ENCODE data around the gene DOCK2. TPM values are rescaled to one million over a fixed set of nuclear protein-coding genes. Genes with fewer than 3 reads are reported as not detected.

Gene DOCK2
- total RNA-seq, 1 donor from 2014 or later: 108 TPM

DNA sequence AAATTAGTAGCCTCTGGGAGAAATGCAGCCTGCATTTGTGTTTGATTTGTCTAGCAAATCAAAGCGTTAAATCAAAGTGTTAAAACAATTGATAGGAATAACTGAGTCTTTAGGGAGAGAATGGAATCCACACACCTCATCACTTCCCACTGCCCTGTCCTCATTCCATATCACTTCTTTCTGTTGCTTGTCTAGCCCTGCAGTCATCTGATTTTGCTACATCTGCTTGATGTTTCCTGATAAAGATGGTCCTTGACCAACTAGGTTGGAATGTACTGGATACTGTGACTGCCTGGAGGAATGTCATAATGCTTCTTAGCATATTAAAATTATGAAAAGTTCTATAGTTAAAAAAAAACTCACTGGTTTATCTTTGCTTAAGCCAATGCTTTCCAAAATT lies 119.9 kb downstream of the DOCK2 start:
- intact Hi-C loops (cut with DNase I): no loop called here
- Histone ChIP-seq H3K4me3 (no peak overlapping the region), H3K4me1 (peaks cover 3% of the 10 kb centered on the region), H3K9me3 (no peaks in the 10 kb centered on the region), H3K27ac (no peak overlapping the region), H3K36me3 (peaks cover 7% of the 10 kb centered on the region), H3K27me3 (ENCODE audit: low read depth) (no peaks in the 10 kb centered on the region)
- TF ChIP-seq, protein P1, sequence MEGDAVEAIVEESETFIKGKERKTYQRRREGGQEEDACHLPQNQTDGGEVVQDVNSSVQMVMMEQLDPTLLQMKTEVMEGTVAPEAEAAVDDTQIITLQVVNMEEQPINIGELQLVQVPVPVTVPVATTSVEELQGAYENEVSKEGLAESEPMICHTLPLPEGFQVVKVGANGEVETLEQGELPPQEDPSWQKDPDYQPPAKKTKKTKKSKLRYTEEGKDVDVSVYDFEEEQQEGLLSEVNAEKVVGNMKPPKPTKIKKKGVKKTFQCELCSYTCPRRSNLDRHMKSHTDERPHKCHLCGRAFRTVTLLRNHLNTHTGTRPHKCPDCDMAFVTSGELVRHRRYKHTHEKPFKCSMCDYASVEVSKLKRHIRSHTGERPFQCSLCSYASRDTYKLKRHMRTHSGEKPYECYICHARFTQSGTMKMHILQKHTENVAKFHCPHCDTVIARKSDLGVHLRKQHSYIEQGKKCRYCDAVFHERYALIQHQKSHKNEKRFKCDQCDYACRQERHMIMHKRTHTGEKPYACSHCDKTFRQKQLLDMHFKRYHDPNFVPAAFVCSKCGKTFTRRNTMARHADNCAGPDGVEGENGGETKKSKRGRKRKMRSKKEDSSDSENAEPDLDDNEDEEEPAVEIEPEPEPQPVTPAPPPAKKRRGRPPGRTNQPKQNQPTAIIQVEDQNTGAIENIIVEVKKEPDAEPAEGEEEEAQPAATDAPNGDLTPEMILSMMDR (IDR thresholded peaks at IDR 0.05): no peak
- DNase-seq (no peak), ATAC-seq (no peak)

DNA sequence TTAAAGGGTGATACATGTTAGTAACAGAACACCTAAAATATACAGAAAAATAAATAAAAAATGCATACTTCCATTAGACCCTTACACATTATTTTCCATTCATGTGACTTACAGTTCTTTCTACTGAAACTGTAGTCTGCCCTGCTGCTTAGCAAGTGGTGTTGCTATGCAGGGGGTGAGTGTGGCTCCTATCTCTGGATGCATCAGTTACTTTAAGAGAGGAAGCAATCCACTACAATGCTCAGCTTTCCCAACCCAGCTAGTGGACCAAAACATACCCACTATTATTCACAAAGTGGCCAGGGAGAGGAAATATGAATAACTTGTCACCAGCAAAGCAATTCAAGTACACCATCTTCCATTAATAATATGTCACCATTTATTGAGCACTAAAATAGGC lies 121.8 kb downstream of the DOCK2 start:
- intact Hi-C loops (cut with DNase I): no loop called here
- Histone ChIP-seq H3K27ac (no peak overlapping the region), H3K9me3 (no peaks in the 10 kb centered on the region), H3K36me3 (peaks cover 18% of the 10 kb centered on the region), H3K27me3 (ENCODE audit: low read depth) (no peaks in the 10 kb centered on the region), H3K4me1 (no peaks in the 10 kb centered on the region), H3K4me3 (no peak overlapping the region)
- no peak for DNase-seq
- TF ChIP-seq, protein P1 (IDR thresholded peaks at IDR 0.05): no peak
- no peak for ATAC-seq

DNA sequence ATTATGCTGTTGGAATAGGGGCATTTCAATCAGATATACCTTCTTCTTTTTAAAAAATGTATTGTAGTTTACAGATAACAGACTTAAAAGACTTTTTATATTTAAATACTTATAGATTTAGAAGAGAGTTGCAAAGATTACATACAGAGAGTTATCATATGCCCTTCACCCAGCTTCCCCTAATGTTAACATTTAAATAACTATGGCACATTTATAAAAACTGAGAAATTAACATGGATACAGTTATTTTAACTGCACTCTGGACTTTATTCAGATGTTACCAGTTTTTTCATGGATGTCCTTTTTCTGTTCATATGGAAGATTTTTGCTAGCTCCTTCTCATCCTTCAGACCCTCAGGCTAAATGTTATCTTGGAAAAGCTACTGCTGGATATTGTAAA lies 123.2 kb downstream of the DOCK2 start:
- H3K27me3 ChIP-seq (ENCODE audit: low read depth): no peaks in the 10 kb centered on the region
- TF ChIP-seq, protein P1 (IDR thresholded peaks at IDR 0.05): no peak
- intact Hi-C loops (cut with DNase I): no loop called here
- peaks cover 20% of the 10 kb centered on the region for H3K36me3 ChIP-seq
- no peak for ATAC-seq
- H3K27ac ChIP-seq: no peak overlapping the region
- H3K4me3 ChIP-seq: no peak overlapping the region
- H3K9me3 ChIP-seq: no peaks in the 10 kb centered on the region
- DNase-seq: no peak
- no peaks in the 10 kb centered on the region for H3K4me1 ChIP-seq

DNA sequence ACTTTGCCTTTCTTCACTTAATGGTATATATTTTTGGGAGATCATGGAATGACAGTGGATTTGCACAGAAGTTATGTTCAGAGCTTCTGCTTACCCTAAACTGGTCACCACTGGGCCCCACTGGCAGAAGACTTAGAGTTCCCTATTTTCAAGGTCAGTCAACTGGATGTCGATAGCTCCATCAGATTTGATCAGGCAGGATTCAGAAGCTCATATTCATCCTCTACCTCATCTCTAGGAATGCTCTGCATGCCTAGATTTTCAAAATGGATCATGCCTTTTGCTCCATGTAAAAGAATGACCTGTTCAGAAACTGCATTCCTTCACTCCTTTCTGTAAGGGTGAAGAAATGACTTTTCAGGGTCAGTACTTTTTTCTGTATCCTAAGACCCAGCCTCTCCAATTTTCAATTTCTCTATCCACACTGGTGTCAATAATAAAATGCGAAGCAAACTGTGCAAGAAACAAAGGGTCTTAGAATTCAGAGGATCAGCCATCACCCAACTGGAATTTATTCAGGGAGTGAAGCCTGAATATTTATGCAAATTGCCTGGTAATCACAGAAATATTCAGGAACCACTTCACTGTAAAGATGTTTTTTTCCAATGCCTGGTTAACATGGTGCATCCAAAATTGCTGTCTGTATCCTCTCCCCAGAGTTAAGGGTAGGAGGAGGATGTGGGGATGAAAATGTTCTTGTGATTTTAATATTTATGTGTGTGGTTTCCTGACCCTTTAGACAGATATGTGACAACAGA lies 125.4 kb downstream of the DOCK2 start:
- ATAC-seq (no peak), DNase-seq (no peak)
- Histone ChIP-seq H3K4me3 (no peak overlapping the region), H3K27me3 (ENCODE audit: low read depth) (no peaks in the 10 kb centered on the region), H3K27ac (no peak overlapping the region), H3K4me1 (no peaks in the 10 kb centered on the region), H3K9me3 (no peaks in the 10 kb centered on the region), H3K36me3 (peaks cover 20% of the 10 kb centered on the region)
- intact Hi-C loops (cut with DNase I): no loop called here
- TF ChIP-seq, protein P1 (IDR thresholded peaks at IDR 0.05): no peak

DNA sequence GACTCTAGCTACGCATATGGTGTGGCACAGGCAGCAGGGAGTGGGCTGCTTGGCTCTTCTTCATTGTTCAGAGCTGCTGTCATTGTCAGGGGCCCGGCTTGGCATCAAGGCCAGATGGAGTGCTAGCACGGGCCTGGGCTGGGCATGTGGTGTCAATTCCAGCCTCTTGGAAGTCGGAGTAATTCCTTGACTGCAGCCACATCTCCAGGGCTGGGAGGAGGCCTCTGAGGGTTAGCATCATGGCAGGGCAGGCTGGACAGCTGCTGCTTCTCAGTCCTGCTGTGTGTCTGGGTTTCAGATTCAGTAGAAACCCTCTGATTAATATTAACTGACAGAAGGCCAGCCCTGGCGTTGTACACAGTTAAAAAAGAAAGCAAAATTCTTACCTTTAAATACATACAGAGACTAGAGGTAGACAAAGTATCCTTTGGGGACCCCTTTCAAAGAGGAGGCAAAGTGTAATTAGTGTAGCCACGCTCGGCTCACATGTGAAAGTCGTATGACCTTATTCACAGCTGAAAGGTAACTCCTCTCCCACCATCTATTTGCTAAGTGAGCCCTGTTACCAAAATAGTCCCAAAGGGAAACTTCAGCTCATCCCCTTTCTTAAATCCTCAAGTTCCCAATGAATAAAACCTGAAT lies 126.4 kb downstream of the DOCK2 start:
- intact Hi-C loops (cut with DNase I): no loop called here
- H3K4me1 ChIP-seq: no peaks in the 10 kb centered on the region
- H3K27me3 ChIP-seq (ENCODE audit: low read depth): no peaks in the 10 kb centered on the region
- no peak overlapping the region for H3K27ac ChIP-seq
- no peak overlapping the region for H3K4me3 ChIP-seq
- ATAC-seq (no peak), DNase-seq (no peak)
- no peaks in the 10 kb centered on the region for H3K9me3 ChIP-seq
- TF ChIP-seq, protein P1 (IDR thresholded peaks at IDR 0.05): no peak
- peaks cover 20% of the 10 kb centered on the region for H3K36me3 ChIP-seq
